ENCODE measurements around the gene CDH12.
"Not testable (repeated sequence)": the region's sequence is repeated elsewhere in the genome, so short reads cannot be mapped to it uniquely, and the experiment has no call there.

DNA sequence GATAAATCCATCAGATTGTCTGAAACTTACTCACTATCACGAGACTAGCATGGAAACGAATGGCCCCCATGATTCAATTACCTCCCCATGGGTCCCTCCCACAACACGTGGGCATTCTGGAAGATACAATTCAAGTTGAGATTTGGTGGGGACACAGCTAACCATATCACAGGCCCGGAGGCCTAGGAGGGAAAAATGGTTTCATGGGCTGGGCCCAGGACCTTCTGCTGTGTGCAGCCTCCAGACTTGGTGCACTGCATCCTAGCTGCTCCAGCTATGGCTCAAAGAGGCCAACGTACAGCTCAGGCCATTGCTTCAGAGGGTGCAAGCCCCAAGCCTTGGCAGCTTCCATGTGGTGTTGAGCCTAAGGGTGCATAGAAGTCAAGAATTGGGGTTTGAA lies 245.6 kb downstream of the CDH12 start:
- TF ChIP-seq, protein P1, sequence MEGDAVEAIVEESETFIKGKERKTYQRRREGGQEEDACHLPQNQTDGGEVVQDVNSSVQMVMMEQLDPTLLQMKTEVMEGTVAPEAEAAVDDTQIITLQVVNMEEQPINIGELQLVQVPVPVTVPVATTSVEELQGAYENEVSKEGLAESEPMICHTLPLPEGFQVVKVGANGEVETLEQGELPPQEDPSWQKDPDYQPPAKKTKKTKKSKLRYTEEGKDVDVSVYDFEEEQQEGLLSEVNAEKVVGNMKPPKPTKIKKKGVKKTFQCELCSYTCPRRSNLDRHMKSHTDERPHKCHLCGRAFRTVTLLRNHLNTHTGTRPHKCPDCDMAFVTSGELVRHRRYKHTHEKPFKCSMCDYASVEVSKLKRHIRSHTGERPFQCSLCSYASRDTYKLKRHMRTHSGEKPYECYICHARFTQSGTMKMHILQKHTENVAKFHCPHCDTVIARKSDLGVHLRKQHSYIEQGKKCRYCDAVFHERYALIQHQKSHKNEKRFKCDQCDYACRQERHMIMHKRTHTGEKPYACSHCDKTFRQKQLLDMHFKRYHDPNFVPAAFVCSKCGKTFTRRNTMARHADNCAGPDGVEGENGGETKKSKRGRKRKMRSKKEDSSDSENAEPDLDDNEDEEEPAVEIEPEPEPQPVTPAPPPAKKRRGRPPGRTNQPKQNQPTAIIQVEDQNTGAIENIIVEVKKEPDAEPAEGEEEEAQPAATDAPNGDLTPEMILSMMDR (IDR thresholded peaks at IDR 0.05 in 4 of 5, conservative IDR thresholded peaks at IDR 0.05 in 1 of 5), result not testable (repeated sequence)
- not testable (repeated sequence) for TF ChIP-seq POLR2A (IDR thresholded peaks at IDR 0.05)

All from gastrocnemius medialis (tissue), 4 donors.